K562 (cell line): ENCODE measurements around the gene CEL. TPM values are rescaled to one million over a fixed set of nuclear protein-coding genes. Genes with fewer than 3 reads are reported as not detected.
A peak's percentile ranks its signal among the peaks of the same experiment; 100 is the strongest.

Experiments
- ATAC-seq: fragments of 200-7000 bp; cut with Tn5 transposase; 3 replicates; pipeline ENCODE4 v1.9.1; 2020; ENCODE audit warnings: moderate library complexity
- BruUV-seq: library from RNA; stranded (reverse); fragments of 400-500 nt; replicated peaks from 2 replicates; lab custom pipeline; 2021; lab: Mats Ljungman, UMichigan
- CTCF ChIA-PET: fragments of 300-600 bp; formaldehyde crosslinking; extraction: SDS; loops from one replicate; lab custom pipeline; 2021; ENCODE audit warnings: low intra/inter-chr PET ratio; lab: Yijun Ruan, JAX
- POLR2A ChIA-PET: fragments of 300-600, 350-650 bp; sonication (Branson Sonifier 250); formaldehyde crosslinking; extraction: SDS; loops from one replicate; lab custom pipeline; 2021; ENCODE audit warnings: antibody characterized with exemption, inconsistent platforms; lab: Yijun Ruan, JAX
- DNase-seq, 4 experiments: peaks; one replicate each; pipeline versions ENCODE4 v3.0.0 to v3.0.0-alpha.2; 2011 to 2018; ENCODE audit warnings: low spot score in 3 of 4, mixed read lengths in 3 of 4; ENCODE audit errors: extremely low read depth in 1 of 4
- FAIRE-seq: peaks from 2 replicates; lab custom pipeline; 2011; peaks lifted over from hg19 to GRCh38; lab: Jason Lieb, UNC
- H2AFZ ChIP-seq: 2 replicates; pipeline ENCODE4 v1.6.0; 2011; ENCODE audit warnings: low read depth, low read length, control low read depth, inconsistent platforms
- H3K27ac ChIP-seq: fragments of 200-600 bp; 3 replicates; pipeline ENCODE4 v1.8.0; 2011; ENCODE audit warnings: low read depth, mild to moderate bottlenecking, control low read depth, inconsistent platforms, low read length, moderate library complexity, mixed read lengths; ENCODE audit errors: extremely low read depth
- H3K27me3 ChIP-seq, 2 experiments: fragments of 300-600 bp in 1 of 2; 2 replicates in 1 of 2; 3 replicates in 1 of 2; pipeline versions ENCODE4 v1.6.0 to v1.8.0; 2011; ENCODE audit warnings: inconsistent platforms in 2 of 2, low read length in 2 of 2, mild to moderate bottlenecking in 1 of 2, mixed read lengths in 1 of 2, moderate library complexity in 1 of 2; ENCODE audit not compliant: control insufficient read depth in 2 of 2, insufficient read depth in 2 of 2
- H3K36me3 ChIP-seq: fragments of 300-600 bp; 3 replicates; pipeline ENCODE4 v1.8.0; 2011; ENCODE audit warnings: mild to moderate bottlenecking, low read length, inconsistent platforms; ENCODE audit not compliant: control insufficient read depth, insufficient read depth
- H3K4me1 ChIP-seq, 2 experiments: fragments of 200-600 bp in 1 of 2; replicated peaks in 1 of 2; 2 replicates in 1 of 2; 3 replicates in 1 of 2; pipeline versions ENCODE4 v1.5.1 to v1.8.0; 2011; ENCODE audit warnings: inconsistent platforms in 2 of 2, low read length in 2 of 2, mild to moderate bottlenecking in 1 of 2, mixed read lengths in 1 of 2, moderate library complexity in 1 of 2; ENCODE audit not compliant: control insufficient read depth in 2 of 2, insufficient read depth in 2 of 2
- H3K4me2 ChIP-seq: 2 replicates; pipeline ENCODE4 v1.6.1; 2011; ENCODE audit warnings: low read length, control low read depth, inconsistent platforms, mixed read lengths; ENCODE audit not compliant: insufficient read depth
- H3K4me3 ChIP-seq: fragments of 200-600 bp; sonication (generic), shearing (Covaris generic); 2 replicates; pipeline ENCODE4 v1.5.1; 2016; ENCODE audit warnings: control low read depth, inconsistent platforms
- H3K79me2 ChIP-seq: fragments of 200-600 bp; 3 replicates; pipeline ENCODE4 v1.8.0; 2011; ENCODE audit warnings: low read length, inconsistent platforms; ENCODE audit not compliant: control insufficient read depth, insufficient read depth
- H3K9ac ChIP-seq, 2 experiments: 2 replicates each; pipeline versions ENCODE4 v1.6.0 to v1.6.1; 2011; ENCODE audit warnings: low read depth in 2 of 2, low read length in 2 of 2, control low read depth in 1 of 2, inconsistent platforms in 1 of 2, mild to moderate bottlenecking in 1 of 2, mixed read lengths in 1 of 2; ENCODE audit not compliant: insufficient read depth in 1 of 2
- H3K9me1 ChIP-seq: one replicate; pipeline ENCODE4 v1.6.0; 2011; ENCODE audit warnings: inconsistent platforms, mild to moderate bottlenecking, low read length, moderate library complexity; ENCODE audit not compliant: control insufficient read depth, insufficient read depth
- H3K9me3 ChIP-seq: replicated peaks from 2 replicates; pipeline ENCODE4 v1.5.1; 2011; ENCODE audit warnings: low read depth, low read length, inconsistent platforms; ENCODE audit not compliant: control insufficient read depth, insufficient read depth
- H4K20me1 ChIP-seq: replicated peaks from 2 replicates; pipeline ENCODE4 v1.6.1; 2011; ENCODE audit warnings: low read length, inconsistent platforms, mixed read lengths; ENCODE audit not compliant: control insufficient read depth, insufficient read depth
- CBFA2T3 ChIP-seq: fragments of 450-650 bp; IDR thresholded peaks from 2 replicates; pipeline ENCODE4 v1.6.1; 2017
- FOS ChIP-seq: IDR thresholded peaks from 3 replicates; pipeline ENCODE4 v1.6.1; 2011; ENCODE audit not compliant: insufficient read length; ENCODE audit errors: extremely low read depth
- KDM1A ChIP-seq, 2 experiments: fragments of 450-650 bp; IDR thresholded peaks; 2 replicates each; pipeline ENCODE4 v1.6.1; 2016; ENCODE audit warnings: mild to moderate bottlenecking in 2 of 2
- NCOA1 ChIP-seq: fragments of 450-650 bp; IDR thresholded peaks from 2 replicates; pipeline ENCODE4 v1.6.1; 2016; ENCODE audit warnings: low read depth
- NFYB ChIP-seq: IDR thresholded peaks from 2 replicates; pipeline ENCODE4 v1.6.1; 2011; ENCODE audit warnings: mild to moderate bottlenecking, moderate library complexity; ENCODE audit not compliant: insufficient read length; ENCODE audit errors: extremely low read depth
- NR2C1 ChIP-seq, 2 experiments: fragments of 450-650 bp; IDR thresholded peaks; 2 replicates each; pipeline ENCODE4 v1.6.1; 2017; ENCODE audit warnings: mild to moderate bottlenecking in 2 of 2, antibody characterized with exemption in 1 of 2, inconsistent platforms in 1 of 2, missing compliant biosample characterization in 1 of 2, missing genetic modification characterization in 1 of 2
- NR2C2 ChIP-seq, 2 experiments: fragments of 200-800 bp in 1 of 2; sonication (Bioruptor generic) in 1 of 2; sonication (generic) in 1 of 2; formaldehyde crosslinking in 1 of 2; IDR thresholded peaks; 2 replicates each; pipeline versions ENCODE4 v1.6.1 to v1.8.0; 2016 to 2022; ENCODE audit warnings: mild to moderate bottlenecking in 1 of 2, missing compliant biosample characterization in 1 of 2, missing genetic modification characterization in 1 of 2, missing genetic modification reagents in 1 of 2
- PBX2 ChIP-seq, 2 experiments: IDR thresholded peaks in 1 of 2; conservative IDR thresholded peaks in 1 of 2; 2 replicates each; pipeline ENCODE4 v1.6.1; 2016; ENCODE audit warnings: low read depth in 2 of 2, mild to moderate bottlenecking in 1 of 2, missing compliant biosample characterization in 1 of 2, missing genetic modification characterization in 1 of 2, moderate library complexity in 1 of 2
- PKNOX1 ChIP-seq: fragments of 450-650 bp; IDR thresholded peaks from 2 replicates; pipeline ENCODE4 v1.6.1; 2016
- RBM25 ChIP-seq: fragments of 200-400 bp; formaldehyde crosslinking; IDR thresholded peaks from 2 replicates; pipeline ENCODE4 v1.6.1; 2018; ENCODE audit warnings: low read length, low read depth, moderate library complexity; ENCODE audit not compliant: severe bottlenecking
- RCOR1 ChIP-seq, 2 experiments: IDR thresholded peaks; 2 replicates each; pipeline ENCODE4 v1.6.1; 2012; ENCODE audit warnings: low read depth in 2 of 2, low read length in 2 of 2, borderline replicate concordance in 1 of 2, improper control_type of control experiment in 1 of 2
- SUPT5H ChIP-seq: fragments of 450-650 bp; IDR thresholded peaks from 2 replicates; pipeline ENCODE4 v1.6.1; 2016
- TAL1 ChIP-seq: fragments of 450-650 bp; IDR thresholded peaks from 2 replicates; pipeline ENCODE4 v1.6.1; 2016; ENCODE audit warnings: mild to moderate bottlenecking
- WGBS: fragments of 100-300 bp; shearing (Covaris generic); methylation state at CpG from one replicate; pipeline ENCODE4 v1.1.6; 2016; ENCODE audit warnings: low coverage, mixed read lengths; ENCODE audit not compliant: insufficient coverage; ENCODE audit errors: missing lambda C conversion rate; 5-methylcytosine and 5-hydroxymethylcytosine counted together
- in situ Hi-C: fragments of 300-500 bp; cut with MboI; formaldehyde crosslinking; loops from 4 replicates; pipeline ENCODE4 v1.15.0; 2018; ENCODE audit warnings: inconsistent platforms, mixed read lengths
- intact Hi-C: fragments of 100-400 bp; cut with micrococcal nuclease; formaldehyde crosslinking; loops from 2 replicates; pipeline ENCODE4 v1.14.2; 2022
- polyA plus RNA-seq, 8 experiments: library from polyadenylated mRNA; depleted of rRNA in 4 of 8; stranded (reverse) in 5 of 8; unstranded in 3 of 8; fragments of >200 nt; fragmentation: Nextera tagmentation in 2 of 8; fragmentation: Illumina TruSeq in 1 of 8; extraction: Ambion mirVana in 2 of 8; extraction: Trizol in 1 of 8; gene quantifications; 2 replicates each; pipeline versions ENCODE4 v1.2.1 to v1.2.3, GENCODE V29; 2011 to 2014; ENCODE audit warnings: inconsistent platforms in 1 of 8, missing spikeins in 1 of 8
- total RNA-seq, 7 experiments: library from RNA; depleted of rRNA in 6 of 7; stranded (reverse); fragments of >200 nt in 6 of 7; fragmentation: Illumina TruSeq in 2 of 7; extraction: Trizol in 2 of 7; gene quantifications; 2 replicates each; pipeline versions ENCODE4 v1.2.1 to v1.2.3, GENCODE V29; 2011 to 2021; ENCODE audit warnings: low replicate concordance in 1 of 7

CEL gene
- total and polyA plus RNA-seq, 9 of the 15 experiments (the other 6 are each of a cell fraction or from before 2014, with no cell fraction given): 0.09 to 3.0 (median 0.51) TPM; not detected in 2

- FAIRE-seq (peak; percentile 88), ATAC-seq (peak; percentile 94), DNase-seq (peak in 2 of 4 experiments; percentile 59 to 70)
- no peak overlapping the region for H3K4me2 ChIP-seq
- H3K36me3 ChIP-seq: no peaks in the 10 kb centered on the region
- H3K9me3 ChIP-seq: no peaks in the 10 kb centered on the region
- intact Hi-C loops: no loop called here
- no peaks in the 10 kb centered on the region for H3K79me2 ChIP-seq
- no peak overlapping the region; a peak in 1 of 4 replicates for H3K9ac ChIP-seq
- no peaks in the 10 kb centered on the region; a peak in 1 of 5 replicates for H3K4me1 ChIP-seq
- H3K27ac ChIP-seq: no peak overlapping the region
- H3K27me3 ChIP-seq: no peaks in the 10 kb centered on the region
- H3K9me1 ChIP-seq: no peaks in the 10 kb centered on the region
- no peak overlapping the region for H3K4me3 ChIP-seq
- in situ Hi-C loops: no loop called here
- H4K20me1 ChIP-seq: no peaks in the 10 kb centered on the region
- no peak overlapping the region for H2AFZ ChIP-seq
- ChIA-PET POLR2A (interaction anchor here (1.2 to 1.4 kb wide), 4 partner anchors 10 to 58 kb away, joined by 3 to 8 read pairs (median 4); no protein-coding TSS in a partner anchor), CTCF (no interaction called here)
- peak; percentile 44 for TF ChIP-seq RBM25
- peak; percentile 50 for TF ChIP-seq FOS
- TF ChIP-seq KDM1A (IDR thresholded peaks at IDR 0.05): peak; percentile 21 to 51; a peak in 1 of 4 replicates
- TF ChIP-seq NCOA1: no peak
- TF ChIP-seq PBX2 (CRISPR knock-in tag; IDR thresholded peaks at IDR 0.05; ENCODE audit: low read depth): no peak
- peak; percentile 20; the same call in 1 of the 2 replicates for TF ChIP-seq PBX2 (tag; conservative IDR thresholded peaks at IDR 0.05; ENCODE audit: low read depth)
- no peak for TF ChIP-seq SUPT5H
- peak; percentile 62; the same call in 1 of the 2 replicates for TF ChIP-seq NR2C1 (IDR thresholded peaks at IDR 0.05)
- TF ChIP-seq NR2C1 (tag; IDR thresholded peaks at IDR 0.05): no peak
- TF ChIP-seq TAL1: no peak
- no peak for TF ChIP-seq NR2C2 (CRISPR knock-in tag; IDR thresholded peaks at IDR 0.05)
- TF ChIP-seq NR2C2 (tag; IDR thresholded peaks at IDR 0.05): 0 out of 2 replicates have a peak, but pooled peaks have one; percentile 24
- TF ChIP-seq NFYB: peak; percentile 54
- peak in 1 of 2 experiments; percentile 13; a peak in 1 of 4 replicates for TF ChIP-seq RCOR1 (IDR thresholded peaks at IDR 0.05; ENCODE audit: borderline replicate concordance in 1 of 2, low read depth in 2 of 2, low read length in 2 of 2)
- peak; percentile 16; the same call in 1 of the 2 replicates for TF ChIP-seq CBFA2T3
- TF ChIP-seq PKNOX1: peak; percentile 91
- no TSS peak for BruUV-seq
- WGBS: 25% methylated on average over 6 of the region's 6 CpGs
Observed at GRCh38 chr9:133089271-133089671, 27.5 kb downstream of the CEL start.
